Measurements from ENCODE around the gene RAB3C. TPM values are rescaled to one million over a fixed set of nuclear protein-coding genes. Genes with fewer than 3 reads are reported as not detected.

Gene RAB3C
- total RNA-seq, 6 experiments from 2014 or later = not detected

DNA sequence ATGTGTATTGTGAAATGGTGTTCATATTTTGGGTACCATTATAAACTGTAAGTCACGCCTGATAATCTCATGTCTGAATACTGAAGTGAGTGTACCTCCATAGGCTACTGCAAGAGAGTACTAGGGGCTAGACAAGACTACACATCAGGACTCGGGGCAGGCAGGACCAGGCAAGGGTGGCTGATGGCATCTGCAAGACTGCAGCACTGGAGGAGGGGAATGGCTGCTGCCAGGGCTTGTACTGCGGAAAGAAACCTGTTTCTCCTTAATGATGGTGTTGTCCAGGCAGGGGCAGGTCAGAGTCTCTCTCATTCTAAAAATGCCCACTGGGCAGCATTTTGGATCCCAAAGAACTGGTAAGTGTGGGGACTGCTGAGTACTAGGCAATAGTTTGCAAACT, 172.5 kb downstream of the RAB3C start:
- Mint-ChIP-seq H3K27ac (no peak overlapping the region), H3K4me3 (no peak overlapping the region), H3K4me1 (ENCODE audit: low read depth) (no peaks in the 10 kb centered on the region), H3K36me3 (ENCODE audit: low read depth) (no peaks in the 10 kb centered on the region), H3K9me3 (peaks cover 11% of the 10 kb centered on the region), H3K27me3 (ENCODE audit: insufficient read depth) (no peaks in the 10 kb centered on the region)
- TF ChIP-seq, protein P1, sequence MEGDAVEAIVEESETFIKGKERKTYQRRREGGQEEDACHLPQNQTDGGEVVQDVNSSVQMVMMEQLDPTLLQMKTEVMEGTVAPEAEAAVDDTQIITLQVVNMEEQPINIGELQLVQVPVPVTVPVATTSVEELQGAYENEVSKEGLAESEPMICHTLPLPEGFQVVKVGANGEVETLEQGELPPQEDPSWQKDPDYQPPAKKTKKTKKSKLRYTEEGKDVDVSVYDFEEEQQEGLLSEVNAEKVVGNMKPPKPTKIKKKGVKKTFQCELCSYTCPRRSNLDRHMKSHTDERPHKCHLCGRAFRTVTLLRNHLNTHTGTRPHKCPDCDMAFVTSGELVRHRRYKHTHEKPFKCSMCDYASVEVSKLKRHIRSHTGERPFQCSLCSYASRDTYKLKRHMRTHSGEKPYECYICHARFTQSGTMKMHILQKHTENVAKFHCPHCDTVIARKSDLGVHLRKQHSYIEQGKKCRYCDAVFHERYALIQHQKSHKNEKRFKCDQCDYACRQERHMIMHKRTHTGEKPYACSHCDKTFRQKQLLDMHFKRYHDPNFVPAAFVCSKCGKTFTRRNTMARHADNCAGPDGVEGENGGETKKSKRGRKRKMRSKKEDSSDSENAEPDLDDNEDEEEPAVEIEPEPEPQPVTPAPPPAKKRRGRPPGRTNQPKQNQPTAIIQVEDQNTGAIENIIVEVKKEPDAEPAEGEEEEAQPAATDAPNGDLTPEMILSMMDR (IDR thresholded peaks at IDR 0.05) = no peak
- no peak for DNase-seq

DNA sequence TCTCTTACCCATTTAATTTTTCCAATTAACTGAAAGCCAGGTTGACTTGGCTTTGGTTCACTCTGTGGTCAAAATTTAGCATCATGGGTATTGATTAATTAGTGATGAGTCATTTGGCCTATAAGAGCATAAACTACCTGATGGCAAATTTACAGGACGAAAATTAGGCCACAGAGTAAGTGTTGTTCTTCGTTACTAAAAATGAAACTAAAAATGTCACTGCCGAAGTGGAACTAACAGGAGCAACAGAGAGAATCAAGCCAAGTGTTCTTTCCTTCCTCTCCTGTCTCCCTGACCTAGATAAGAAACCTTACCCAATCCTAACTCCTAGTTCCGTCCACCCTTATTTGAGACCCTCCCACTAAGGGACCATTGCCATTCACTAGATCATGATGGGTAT, 176.9 kb downstream of the RAB3C start:
- Mint-ChIP-seq H3K36me3 (ENCODE audit: low read depth) (no peaks in the 10 kb centered on the region), H3K27me3 (ENCODE audit: insufficient read depth) (no peaks in the 10 kb centered on the region), H3K4me3 (peak overlapping the region; percentile 69), H3K27ac (no peak overlapping the region), H3K9me3 (no peaks in the 10 kb centered on the region), H3K4me1 (ENCODE audit: low read depth) (no peaks in the 10 kb centered on the region)
- no peak for DNase-seq
- TF ChIP-seq, protein P1 (IDR thresholded peaks at IDR 0.05) = no peak

DNA sequence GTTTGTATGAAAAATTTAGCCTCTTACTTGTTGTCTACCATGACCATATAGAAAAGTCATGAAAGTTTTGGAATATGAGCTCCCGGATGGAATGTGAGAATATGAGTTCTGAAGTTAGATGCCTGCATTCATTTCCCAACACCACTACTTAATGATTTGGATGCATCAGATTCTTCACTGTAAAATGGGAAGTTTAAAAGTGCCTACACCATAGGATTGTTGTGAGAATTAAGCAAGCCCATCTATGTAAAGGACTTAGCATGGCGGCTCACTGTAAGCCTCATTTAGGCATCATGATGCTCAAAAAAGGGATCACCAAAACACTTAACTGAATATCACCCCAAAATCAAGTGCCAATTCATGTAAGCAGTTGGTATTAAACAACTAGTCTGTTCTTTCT, 177.3 kb downstream of the RAB3C start:
- Mint-ChIP-seq H3K27me3 (ENCODE audit: insufficient read depth) (no peaks in the 10 kb centered on the region), H3K9me3 (no peaks in the 10 kb centered on the region), H3K36me3 (ENCODE audit: low read depth) (no peaks in the 10 kb centered on the region), H3K4me3 (peak overlapping the region; percentile 69), H3K27ac (no peak overlapping the region), H3K4me1 (ENCODE audit: low read depth) (no peaks in the 10 kb centered on the region)
- TF ChIP-seq, protein P1 (IDR thresholded peaks at IDR 0.05) = no peak
- DNase-seq = no peak

DNA sequence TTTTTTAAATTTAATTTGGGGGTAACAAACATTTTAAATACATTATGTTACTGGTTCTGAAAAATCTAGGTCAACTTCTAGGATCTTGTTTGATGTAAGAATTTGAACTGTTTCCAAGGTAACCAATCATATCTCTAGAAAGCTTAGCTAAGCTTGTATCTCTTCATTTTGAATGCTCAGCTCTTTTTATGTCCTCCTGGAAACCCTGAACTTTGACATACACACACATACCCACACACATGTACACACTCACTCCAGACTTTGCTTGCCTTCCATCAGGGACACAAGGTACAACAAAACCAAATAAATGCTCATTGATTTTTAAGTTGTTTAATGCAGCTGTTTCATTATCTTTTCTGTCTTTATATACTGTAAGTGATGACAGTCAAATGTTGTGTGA, 178.5 kb downstream of the RAB3C start:
- Mint-ChIP-seq H3K36me3 (ENCODE audit: low read depth) (no peaks in the 10 kb centered on the region), H3K27me3 (ENCODE audit: insufficient read depth) (peaks cover 3% of the 10 kb centered on the region; the same call in 1 of the 2 replicates), H3K27ac (no peak overlapping the region), H3K4me1 (ENCODE audit: low read depth) (no peaks in the 10 kb centered on the region), H3K9me3 (peaks cover 7% of the 10 kb centered on the region; the same call in 1 of the 2 replicates), H3K4me3 (no peak overlapping the region)
- TF ChIP-seq, protein P1 (IDR thresholded peaks at IDR 0.05) = no peak
- DNase-seq = no peak

DNA sequence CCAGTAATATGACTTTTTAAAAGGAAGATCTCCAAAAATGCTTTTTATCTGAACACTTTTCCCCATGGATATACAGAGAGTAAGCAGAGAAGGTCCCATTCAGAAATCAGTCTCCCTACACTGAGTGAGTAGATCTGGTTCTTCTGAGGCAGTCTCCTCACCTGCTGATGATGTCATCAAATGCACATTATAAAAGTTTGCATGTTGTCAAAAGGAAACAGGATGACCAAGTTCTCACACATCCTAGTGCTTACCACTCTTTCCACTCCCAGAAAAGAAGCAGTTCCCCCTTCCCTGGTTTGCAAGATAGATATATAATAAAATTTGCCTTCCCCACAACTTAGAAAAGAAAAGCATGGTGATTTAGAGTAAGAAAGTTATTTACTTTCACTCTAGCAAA, 180.5 kb downstream of the RAB3C start:
- Mint-ChIP-seq H3K36me3 (ENCODE audit: low read depth) (no peaks in the 10 kb centered on the region), H3K27ac (no peak overlapping the region), H3K27me3 (ENCODE audit: insufficient read depth) (peaks cover 3% of the 10 kb centered on the region; the same call in 1 of the 2 replicates), H3K9me3 (peaks cover 11% of the 10 kb centered on the region; the same call in 1 of the 2 replicates), H3K4me3 (no peak overlapping the region), H3K4me1 (ENCODE audit: low read depth) (no peaks in the 10 kb centered on the region)
- TF ChIP-seq, protein P1 (IDR thresholded peaks at IDR 0.05) = no peak
- no peak for DNase-seq

DNA sequence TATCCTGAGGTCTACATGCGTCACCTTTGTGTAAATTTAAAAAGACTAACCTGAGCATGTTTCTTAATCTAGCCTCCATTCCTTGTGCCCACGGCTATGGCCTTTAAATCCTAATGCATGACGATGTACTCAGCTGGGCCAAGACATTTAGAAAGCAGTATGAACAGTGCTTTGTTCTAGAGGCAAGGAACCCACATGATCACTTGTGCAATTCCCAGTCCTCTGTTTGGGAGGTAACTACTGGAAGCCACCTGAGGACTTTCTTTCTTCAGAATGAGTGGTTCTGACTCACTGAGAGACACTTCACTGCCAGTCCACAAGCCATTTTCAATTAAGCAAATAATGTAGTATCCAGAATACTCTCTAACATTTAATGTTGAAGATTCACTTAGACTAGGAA, 181.3 kb downstream of the RAB3C start:
- Mint-ChIP-seq H3K27me3 (ENCODE audit: insufficient read depth) (peaks cover 3% of the 10 kb centered on the region; the same call in 1 of the 2 replicates), H3K36me3 (ENCODE audit: low read depth) (no peaks in the 10 kb centered on the region), H3K27ac (no peak overlapping the region), H3K4me1 (ENCODE audit: low read depth) (no peaks in the 10 kb centered on the region), H3K4me3 (no peak overlapping the region), H3K9me3 (peaks cover 11% of the 10 kb centered on the region; the same call in 1 of the 2 replicates)
- TF ChIP-seq, protein P1 (IDR thresholded peaks at IDR 0.05) = no peak
- DNase-seq = no peak

Data from HFFc6 (cell line).